Amygdala (tissue), 56 donors: ENCODE data around the gene CMKLR1.

Experiments used
- DNase-seq, 56 donors: peaks; one replicate each; lab custom pipeline; 2025; lab: John Stamatoyannopoulos, UW

Gene CMKLR1, protein sequence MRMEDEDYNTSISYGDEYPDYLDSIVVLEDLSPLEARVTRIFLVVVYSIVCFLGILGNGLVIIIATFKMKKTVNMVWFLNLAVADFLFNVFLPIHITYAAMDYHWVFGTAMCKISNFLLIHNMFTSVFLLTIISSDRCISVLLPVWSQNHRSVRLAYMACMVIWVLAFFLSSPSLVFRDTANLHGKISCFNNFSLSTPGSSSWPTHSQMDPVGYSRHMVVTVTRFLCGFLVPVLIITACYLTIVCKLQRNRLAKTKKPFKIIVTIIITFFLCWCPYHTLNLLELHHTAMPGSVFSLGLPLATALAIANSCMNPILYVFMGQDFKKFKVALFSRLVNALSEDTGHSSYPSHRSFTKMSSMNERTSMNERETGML

GRCh38 chr12:108338915-108339657 lies at the start of gene CMKLR1:
TSS of gene CMKLR1 (minus strand) at chr12:108339311. CDS start at chr12:108293591, 45,720 bp downstream.
- peak in 20 of 56 donors; percentile 8 to 56 (median 22) for DNase-seq

DNA sequence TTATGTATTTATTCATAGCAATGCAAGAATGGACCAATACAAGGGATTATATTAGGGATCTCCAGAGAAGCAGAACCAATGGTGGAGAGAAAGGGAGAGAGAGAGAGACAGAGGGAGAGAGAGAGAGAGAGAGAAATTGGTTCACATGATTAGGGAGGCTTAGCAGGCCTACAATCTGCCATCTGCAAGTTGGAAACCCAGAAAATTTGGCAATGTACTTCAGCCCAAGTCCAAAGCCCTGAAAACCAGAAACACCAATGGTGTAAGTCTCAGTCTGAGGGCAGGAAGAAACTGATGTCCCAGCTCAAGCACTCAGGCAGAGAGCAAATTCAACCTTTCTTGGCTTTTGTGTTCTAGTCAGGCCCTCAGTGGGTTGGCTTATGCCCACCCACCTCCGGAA lies 48.7 kb upstream of the CMKLR1 start:
- no peak for DNase-seq

- DNase-seq: no peak
Measured at GRCh38 chr12:108386709-108387360, 47.7 kb upstream of the CMKLR1 start.

DNA sequence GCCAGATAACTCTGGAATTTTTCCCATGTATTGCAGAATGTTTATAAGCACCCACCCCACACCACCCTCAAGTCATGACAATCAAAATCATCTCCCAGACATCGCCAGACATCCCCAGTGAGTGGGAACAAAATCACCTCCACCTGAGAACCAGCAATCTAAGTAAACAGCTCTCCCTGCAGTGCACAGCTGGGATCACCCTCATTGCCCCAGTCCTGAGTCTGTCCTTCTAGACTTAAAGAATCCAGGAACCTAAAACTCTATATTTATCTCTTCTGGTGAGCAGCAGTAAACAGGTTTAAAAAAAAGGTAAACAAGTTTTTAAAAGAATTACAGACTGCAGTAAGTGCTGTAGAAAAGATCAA lies 43.3 kb upstream of the CMKLR1 start:
- no peak for DNase-seq

- no peak for DNase-seq
Measured at GRCh38 chr12:108381787-108382436, 42.8 kb upstream of the CMKLR1 start.

DNA sequence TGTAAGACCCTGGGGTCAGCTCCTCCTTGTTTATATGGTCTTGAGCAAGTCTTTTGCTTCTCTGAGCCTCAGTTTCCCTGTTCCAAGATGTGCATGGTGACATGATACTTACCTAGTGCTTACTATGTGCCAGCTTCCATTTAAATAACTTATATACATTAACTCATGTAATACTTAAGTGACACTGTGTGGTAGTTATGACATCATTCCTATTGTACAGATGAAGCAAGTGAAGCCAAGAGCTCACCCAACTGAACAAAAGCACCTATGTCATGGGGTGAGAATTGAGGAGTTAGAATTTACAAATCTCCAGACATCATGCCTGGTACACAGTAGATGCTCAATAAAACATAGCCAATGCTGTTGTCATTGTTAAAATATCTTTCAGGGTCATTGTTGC lies 41.3 kb upstream of the CMKLR1 start:
- DNase-seq: no peak

- DNase-seq: no peak
Measured at GRCh38 chr12:108379823-108380222, 40.7 kb upstream of the CMKLR1 start.

- DNase-seq: no peak
Measured at GRCh38 chr12:108378926-108379325, 39.8 kb upstream of the CMKLR1 start.

DNA sequence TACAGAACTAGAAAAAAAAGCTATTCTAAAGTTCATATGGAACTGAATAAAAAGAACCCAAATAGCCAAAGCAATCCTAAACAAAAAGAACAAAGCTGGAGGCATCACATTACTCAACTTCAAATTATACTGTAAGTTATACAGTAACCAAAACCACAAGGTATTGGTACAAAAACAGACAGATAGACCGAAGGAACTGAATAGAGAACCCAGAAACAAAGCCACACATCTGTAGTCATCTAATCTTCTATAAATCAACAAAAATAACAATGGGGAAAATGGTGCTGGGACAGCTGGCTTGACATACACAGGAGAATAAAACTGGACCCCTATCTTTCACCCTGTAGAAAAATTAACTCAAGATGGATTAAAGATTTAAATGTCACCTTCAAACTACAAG lies 38.1 kb upstream of the CMKLR1 start:
- DNase-seq: no peak

DNA sequence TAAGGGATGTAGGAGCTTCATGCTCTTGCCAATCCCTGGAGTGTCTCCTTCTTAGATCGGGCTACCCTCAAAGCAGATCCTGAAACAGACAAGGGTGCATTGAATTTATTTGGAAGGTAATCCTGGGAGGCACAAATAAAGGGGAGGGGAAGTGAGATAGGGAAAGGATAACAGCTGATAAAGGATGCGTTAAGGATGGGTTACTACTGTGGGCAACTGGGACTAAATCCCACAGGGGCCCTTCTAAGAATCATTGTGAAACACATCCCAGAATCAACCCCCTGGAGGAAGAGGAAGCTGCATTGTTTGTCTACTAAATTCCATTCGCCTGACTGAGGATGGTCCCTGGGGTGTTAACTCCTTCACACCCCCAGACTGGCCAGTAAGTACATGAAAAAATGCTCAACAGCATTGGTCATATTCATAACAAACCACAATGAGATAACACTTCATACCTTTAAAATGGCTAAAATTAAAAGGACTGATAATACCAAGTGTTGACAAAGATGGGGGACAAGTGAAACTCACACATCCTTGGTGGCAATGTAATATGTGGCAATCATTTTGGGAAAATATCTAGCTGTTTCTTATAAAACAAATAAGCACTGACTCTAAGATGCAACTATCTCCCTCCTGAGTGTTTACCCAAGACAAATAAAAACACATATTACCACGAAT lies 37.0 kb upstream of the CMKLR1 start:
- no peak for DNase-seq

DNA sequence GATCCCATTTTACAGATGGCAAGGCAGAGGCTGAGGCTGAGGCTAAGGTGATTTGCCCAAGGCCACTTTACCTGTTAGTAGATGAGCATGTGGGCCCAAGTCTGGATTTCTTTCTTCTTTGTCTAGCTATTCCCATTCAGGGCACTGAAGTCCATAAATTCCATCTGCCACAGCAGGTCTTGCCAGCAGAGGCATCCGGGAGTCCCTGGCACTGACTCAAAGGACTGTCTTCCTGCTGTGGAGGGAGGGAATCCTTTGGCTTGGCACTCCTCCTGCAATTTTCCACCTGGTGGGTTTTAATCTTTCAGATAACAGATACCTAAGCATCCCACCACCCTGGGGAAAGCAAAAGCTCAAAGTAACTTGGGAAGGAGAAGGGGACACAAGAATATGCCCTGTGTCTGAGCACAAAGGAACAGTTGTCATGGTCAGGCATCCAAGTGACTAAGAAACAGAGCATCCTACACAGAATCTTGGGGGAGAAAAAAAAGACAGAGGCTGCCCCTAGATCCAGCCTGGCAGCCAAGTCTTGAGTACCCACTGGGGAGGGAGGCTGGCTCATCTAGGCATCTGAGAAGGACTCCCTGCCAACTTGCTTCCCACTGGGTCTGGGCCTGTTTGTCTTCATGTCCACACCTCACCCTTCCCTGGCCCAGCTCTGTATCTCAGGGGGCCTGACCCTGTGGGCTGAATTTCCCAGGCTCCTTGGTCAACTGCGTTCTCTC lies 35.6 kb upstream of the CMKLR1 start:
- no peak for DNase-seq

DNA sequence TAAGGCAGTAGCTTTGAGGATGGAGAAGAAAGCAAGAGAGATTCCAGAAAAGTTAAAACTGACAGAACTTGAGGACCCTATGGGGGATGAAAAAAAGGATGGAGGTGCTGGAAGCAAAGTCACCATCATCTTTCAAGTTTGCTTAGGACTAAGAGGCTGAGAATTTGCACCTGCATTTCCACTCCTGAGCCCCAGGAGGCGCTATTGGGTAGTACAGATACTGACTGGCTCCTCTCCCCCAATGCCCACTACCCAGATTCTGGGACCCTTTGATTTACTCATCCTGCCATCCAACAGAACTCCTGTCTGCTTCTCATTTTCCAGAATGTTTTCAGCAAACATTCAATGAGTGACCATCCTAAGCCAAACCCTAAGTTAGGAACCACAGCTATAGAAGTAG lies 34.0 kb upstream of the CMKLR1 start:
- DNase-seq: no peak

DNA sequence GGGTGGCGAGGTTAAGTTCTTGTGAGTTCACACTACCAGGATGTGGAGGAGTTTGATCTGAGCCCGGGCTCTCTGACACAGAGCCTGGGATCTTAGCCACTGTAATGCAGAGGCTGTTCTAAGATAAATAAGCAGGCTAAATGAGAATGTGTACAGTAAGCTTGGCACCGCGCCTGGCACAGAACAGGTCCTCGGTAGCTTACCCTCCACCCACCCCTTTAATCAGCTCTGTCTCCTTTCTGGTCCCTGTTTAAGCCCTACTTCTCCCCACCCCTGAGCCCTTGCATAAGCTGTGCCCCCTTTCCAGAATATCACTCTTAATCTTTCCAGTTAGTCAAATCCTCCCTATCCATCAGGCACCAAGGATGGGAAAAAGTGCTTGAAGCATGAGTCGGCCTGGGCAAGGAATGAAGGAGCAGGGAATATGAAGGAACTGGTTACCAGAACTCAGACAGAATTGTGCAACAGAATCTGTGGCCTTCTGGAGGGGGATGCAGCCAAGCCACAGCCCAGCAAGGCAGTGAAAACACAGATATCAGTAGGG lies 32.8 kb upstream of the CMKLR1 start:
- no peak for DNase-seq

- no peak for DNase-seq
Measured at GRCh38 chr12:108370415-108370814, 31.3 kb upstream of the CMKLR1 start.

DNA sequence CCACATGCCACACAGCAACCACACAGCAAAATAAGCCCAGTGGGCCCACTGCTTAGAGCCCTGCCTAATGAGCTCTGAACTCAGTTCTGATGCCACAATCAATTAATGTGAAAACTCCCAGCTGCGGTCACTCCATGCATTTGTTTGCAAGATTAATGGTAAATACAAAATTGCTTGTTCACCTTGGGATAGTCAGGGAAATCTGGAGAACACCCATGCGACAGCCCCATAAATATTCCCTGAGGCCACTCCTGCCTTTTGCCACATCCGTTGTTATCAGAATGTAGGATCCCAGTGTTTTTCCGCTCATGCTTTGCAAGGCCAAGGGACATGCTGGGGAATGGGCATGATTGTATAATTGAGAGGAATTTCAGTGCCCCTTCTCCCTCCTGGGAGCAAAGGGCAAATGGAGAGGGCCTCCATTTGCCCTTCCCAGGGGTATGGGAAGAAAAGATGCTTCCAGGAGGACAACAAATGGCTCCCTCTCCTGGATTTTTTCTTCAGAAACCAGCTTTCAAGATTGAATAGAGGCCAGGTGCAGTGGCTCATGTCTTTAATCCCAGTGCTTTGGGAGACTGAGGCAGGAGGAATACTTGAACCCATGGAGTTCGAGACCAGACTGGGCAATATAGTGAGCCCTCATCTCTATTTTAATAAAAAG lies 30.8 kb upstream of the CMKLR1 start:
- DNase-seq: no peak

GRCh38 chr12:108368089-108368488 lies 29.0 kb upstream of the CMKLR1 start:
- no peak for DNase-seq

- DNase-seq: peak in 4 of 56 donors; percentile 6 to 17 (median 8)
Measured at GRCh38 chr12:108367436-108367835, 28.3 kb upstream of the CMKLR1 start.

DNA sequence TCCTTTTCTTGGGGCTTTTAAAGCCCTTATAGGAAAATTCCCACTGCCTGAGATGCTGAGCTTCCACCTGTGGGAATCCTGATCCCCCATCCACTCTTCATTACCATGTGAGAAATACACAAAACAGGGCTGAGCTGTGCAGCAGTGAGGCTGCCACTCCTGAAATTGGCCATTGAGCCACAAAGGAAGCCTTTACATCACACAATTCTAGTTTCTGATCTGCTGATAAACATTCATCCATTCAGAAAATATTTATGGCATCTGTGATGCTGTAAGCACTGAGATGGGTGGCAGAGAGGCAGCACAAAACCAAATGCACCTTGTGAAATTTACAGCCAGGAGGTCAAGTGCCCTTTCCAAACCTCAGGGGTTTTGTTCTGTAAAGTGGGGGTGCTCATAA lies 26.2 kb upstream of the CMKLR1 start:
- no peak for DNase-seq

DNA sequence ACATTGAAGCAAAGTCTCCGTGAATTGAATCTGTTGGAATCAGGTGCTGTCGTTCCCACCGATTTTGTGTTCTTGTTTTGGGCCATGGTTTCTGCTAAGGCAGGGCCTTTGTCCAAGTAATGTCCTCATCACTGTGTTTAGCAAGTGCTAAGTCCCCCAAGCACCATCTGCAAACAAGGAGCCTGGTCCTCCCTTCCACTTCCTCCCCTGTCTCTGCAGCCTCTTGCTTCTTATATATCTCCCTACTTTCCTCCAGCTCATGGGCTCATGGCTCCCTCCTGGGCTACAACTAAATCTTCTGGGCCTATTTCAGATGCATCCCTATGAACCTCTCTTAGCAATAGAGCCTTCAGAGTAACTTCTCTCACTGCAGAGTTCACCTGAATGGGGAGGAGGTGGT lies 25.8 kb upstream of the CMKLR1 start:
- DNase-seq: no peak
